Left lung (tissue), 10 donors: ENCODE data around the gene FXYD3. TPM values are rescaled to one million over a fixed set of nuclear protein-coding genes. Genes with fewer than 3 reads are reported as not detected.

Source experiments
- ATAC-seq: fragments of 200-7000 bp; cut with Tn5 transposase; one replicate; pipeline ENCODE4 v1.9.1; 2020; ENCODE audit warnings: moderate library complexity
- DNase-seq, 4 donors: peaks; one replicate each; pipeline ENCODE4 v3.0.0-alpha.2; 2013 to 2020
- H3K27ac ChIP-seq, 2 donors: fragments of 200-600 bp; sonication (generic) in 1 of 2; one replicate each; pipeline versions ENCODE4 v1.5.0 to v1.8.0; 2020 to 2021
- H3K27me3 ChIP-seq, 2 donors: fragments of 200-600 bp; sonication (generic) in 1 of 2; one replicate each; pipeline versions ENCODE4 v1.5.0 to v1.8.0; 2020 to 2021
- H3K36me3 ChIP-seq, 2 donors: fragments of 200-600 bp; sonication (generic) in 1 of 2; one replicate each; pipeline versions ENCODE4 v1.5.0 to v1.8.0; 2020 to 2021
- H3K4me1 ChIP-seq, 2 donors: fragments of 200-600 bp; one replicate each; pipeline ENCODE4 v1.8.0; 2021
- H3K4me3 ChIP-seq, 2 donors: fragments of 200-600 bp; sonication (generic) in 1 of 2; one replicate each; pipeline versions ENCODE4 v1.5.0 to v1.8.0; 2020 to 2021; ENCODE audit warnings: mild to moderate bottlenecking in 1 of 2
- H3K9me3 ChIP-seq, 2 donors: fragments of 200-600 bp; sonication (generic) in 1 of 2; one replicate each; pipeline versions ENCODE4 v1.5.0 to v1.8.0; 2020 to 2021
- CTCF ChIP-seq, 2 donors: fragments of 200-600 bp; sonication (generic) in 1 of 2; IDR thresholded peaks; one replicate each; pipeline versions ENCODE4 v1.5.0 to v1.8.0; 2021; ENCODE audit warnings: antibody characterized with exemption in 2 of 2
- intact Hi-C, 2 donors: fragments of 100-400 bp; cut with DNase I; formaldehyde crosslinking; loops; one replicate each; pipeline versions ENCODE4 v1.11.2 to v1.14.2; 2022
- polyA plus RNA-seq, 6 donors: library from polyadenylated mRNA; unstranded; fragments of 120-200 nt; gene quantifications; one replicate each; pipeline ENCODE4 v1.2.1, GENCODE V29; 2013; ENCODE audit not compliant: insufficient read length in 6 of 6
- total RNA-seq, 2 donors: library from RNA; stranded (reverse); fragmentation: NEBNext Ultra II Directional; extraction: Animal tissue kit (Norgen Biotek cat#: 25700); gene quantifications; one replicate each; pipeline ENCODE4 v1.2.1, GENCODE V29; 2021
- donor health status: DM: no; HTN: yes; CAD: no.
- donor health status: DM: no; HTN: no; CAD: no.

Gene FXYD3
- total and polyA plus RNA-seq, 8 donors, result 17.5 to 207 (median 27.1) TPM

GRCh38 chr19:35142606-35143230 lies 27.1 kb downstream of the FXYD3 start:
- ATAC-seq (peak; percentile 27), DNase-seq (peak in 1 of 4 donors; percentile 63)
- H3K27me3 ChIP-seq, result peaks cover 0 to 68% of the 10 kb centered on the region in 2 donors
- H3K36me3 ChIP-seq, result no peaks in the 10 kb centered on the region
- no peak overlapping the region for H3K27ac ChIP-seq
- intact Hi-C loops, result no loop called here
- peaks cover 13 to 40% of the 10 kb centered on the region in 2 donors for H3K4me1 ChIP-seq
- peak; percentile 49 to 67 for TF ChIP-seq CTCF (IDR thresholded peaks at IDR 0.05)
- H3K9me3 ChIP-seq, result no peaks in the 10 kb centered on the region
- no peak overlapping the region for H3K4me3 ChIP-seq

GRCh38 chr19:35143231-35143715 lies 27.6 kb downstream of the FXYD3 start, which contains the start of gene FXYD7:
FXYD7 (plus strand) TSS chr19:35143255; CDS start chr19:35143334, 79 bp downstream.
- H3K4me1 ChIP-seq, result peaks cover 13 to 40% of the 10 kb centered on the region in 2 donors
- DNase-seq, result no peak

GRCh38 chr19:35143818-35144217 lies 28.2 kb downstream of the FXYD3 start:
- H3K9me3 ChIP-seq, result no peaks in the 10 kb centered on the region
- no peak for ATAC-seq
- no peak overlapping the region for H3K4me3 ChIP-seq
- H3K27ac ChIP-seq, result no peak overlapping the region
- TF ChIP-seq CTCF (IDR thresholded peaks at IDR 0.05), result no peak
- H3K27me3 ChIP-seq, result peaks cover 0 to 60% of the 10 kb centered on the region in 2 donors
- DNase-seq, result no peak
- intact Hi-C loops, result no loop called here
- H3K36me3 ChIP-seq, result no peaks in the 10 kb centered on the region
- peaks cover 13 to 38% of the 10 kb centered on the region in 2 donors for H3K4me1 ChIP-seq

More at GRCh38 chr19:35143231-35143715, 27.6 kb downstream of the FXYD3 start, which contains the start of gene FXYD7:
- TF ChIP-seq CTCF (IDR thresholded peaks at IDR 0.05), result peak; percentile 5 to 21
- intact Hi-C loops, result no loop called here
- H3K36me3 ChIP-seq, result no peaks in the 10 kb centered on the region
- H3K27ac ChIP-seq, result no peak within 1 kb of the TSS
- no peaks in the 10 kb centered on the region for H3K9me3 ChIP-seq
- ATAC-seq, result no peak
- H3K4me3 ChIP-seq, result no peak within 1 kb of the TSS
- peaks cover 0 to 66% of the 10 kb centered on the region in 2 donors for H3K27me3 ChIP-seq

GRCh38 chr19:35144259-35144599 lies 28.6 kb downstream of the FXYD3 start:
- intact Hi-C loops, result no loop called here

More at GRCh38 chr19:35144259-35144599, 28.6 kb downstream of the FXYD3 start:
- H3K27ac ChIP-seq, result no peak overlapping the region
- no peak for DNase-seq
- no peak for ATAC-seq
- no peaks in the 10 kb centered on the region for H3K9me3 ChIP-seq
- no peaks in the 10 kb centered on the region for H3K36me3 ChIP-seq
- H3K27me3 ChIP-seq, result peaks cover 0 to 58% of the 10 kb centered on the region in 2 donors
- peaks cover 13 to 35% of the 10 kb centered on the region in 2 donors for H3K4me1 ChIP-seq
- no peak for TF ChIP-seq CTCF (IDR thresholded peaks at IDR 0.05)
- no peak overlapping the region for H3K4me3 ChIP-seq
